Measurements from ENCODE around the gene P2RY11. TPM values are rescaled to one million over a fixed set of nuclear protein-coding genes. Genes with fewer than 3 reads are reported as not detected.

The P2RY11 gene
- polyA plus RNA-seq, 6 donors from 2014 or later, result 0.69 to 1.2 (median 0.92) TPM

DNA sequence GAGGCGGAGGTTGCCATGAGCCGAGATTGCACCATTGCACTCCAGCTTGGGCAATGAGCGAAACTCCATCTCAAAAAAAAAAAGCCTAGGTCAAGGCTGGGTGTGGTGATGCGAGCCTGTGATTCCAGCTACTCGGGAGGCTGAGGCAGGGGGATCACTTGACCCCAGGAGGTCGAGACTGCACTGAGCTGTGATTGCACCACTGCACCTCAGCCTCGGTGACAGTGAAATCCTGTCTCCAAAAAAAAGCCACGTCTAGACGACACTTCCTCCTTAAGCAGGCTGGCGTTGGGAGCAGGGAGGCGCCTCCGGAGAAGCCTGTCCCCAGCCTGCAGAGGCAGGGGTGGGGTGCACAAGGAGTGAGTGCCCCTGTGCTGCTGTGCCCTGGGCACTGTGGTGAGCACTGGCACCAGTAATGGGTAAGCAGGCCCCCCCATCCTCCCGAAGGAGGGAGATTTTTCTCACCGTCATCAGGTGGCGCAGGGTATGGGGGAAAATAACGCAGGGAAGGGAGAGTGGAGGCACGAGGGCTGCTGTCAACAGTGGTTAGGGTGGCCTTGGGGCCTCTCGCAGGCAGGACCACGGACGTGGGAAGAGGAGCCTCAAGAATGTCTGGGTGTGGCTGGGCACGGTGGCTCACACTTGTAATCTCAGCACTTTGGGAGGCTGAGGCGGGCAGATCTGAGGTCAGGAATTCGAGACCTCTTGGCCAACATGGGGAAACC is 706 bp downstream of the P2RY11 start:
- no peaks in the 10 kb centered on the region for H3K27me3 Mint-ChIP-seq
- peak overlapping the region; percentile 16 to 80 (median 64) for H3K4me3 Mint-ChIP-seq
- peak overlapping the region; percentile 33 to 95 (median 90) for H3K27ac Mint-ChIP-seq
- H3K4me1 Mint-ChIP-seq, result peaks cover 29 to 38% (median 36%) of the 10 kb centered on the region in 3 donors
- peaks cover under 1 to 7% of the 10 kb centered on the region in 2 donors for H3K36me3 Mint-ChIP-seq
- DNase-seq (no peak), ATAC-seq (ENCODE audit: low read depth in 2 of 2) (peak; percentile 15 to 19)
- no peaks in the 10 kb centered on the region for H3K9me3 Mint-ChIP-seq

DNA sequence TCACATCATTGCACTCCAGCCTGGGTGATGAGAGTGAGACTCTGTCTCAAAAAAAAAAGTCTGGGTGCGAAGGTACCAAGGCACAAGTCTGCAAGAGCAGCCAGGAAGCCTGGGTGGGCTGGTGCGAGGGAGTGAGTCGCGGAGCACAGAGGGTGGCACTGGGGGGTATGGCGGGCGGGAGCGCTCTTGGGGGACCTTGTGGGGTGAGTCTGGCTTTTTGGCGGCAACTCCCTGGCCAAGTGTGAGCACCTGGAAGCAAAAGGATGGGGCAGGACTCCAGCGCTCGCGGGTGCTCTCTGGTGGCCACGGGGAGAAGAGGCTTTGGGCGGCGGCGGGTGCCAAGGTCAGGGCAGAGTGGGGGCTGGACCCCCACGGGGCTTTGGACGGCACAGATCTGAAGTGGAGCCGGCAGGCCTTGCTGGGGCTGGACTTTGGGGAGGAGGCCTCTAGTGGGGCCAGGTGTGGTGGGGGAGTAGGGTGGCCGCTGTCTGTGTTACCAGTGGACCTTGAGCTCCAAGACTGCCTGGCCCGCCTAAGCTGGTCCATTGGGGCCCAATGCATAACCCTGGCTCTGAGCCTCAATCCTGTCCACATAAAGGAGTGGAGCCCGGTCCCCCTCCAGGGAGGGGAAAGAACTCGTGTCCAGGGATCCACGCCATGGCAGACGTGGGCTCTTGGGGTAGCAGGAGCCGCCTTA is 1.6 kb downstream of the P2RY11 start:
- peak; percentile 35 for DNase-seq
- ATAC-seq (ENCODE audit: low read depth in 2 of 2), result peak; percentile 54 to 64
- H3K9me3 Mint-ChIP-seq, result no peaks in the 10 kb centered on the region
- no peaks in the 10 kb centered on the region for H3K27me3 Mint-ChIP-seq
- H3K4me3 Mint-ChIP-seq, result peak overlapping the region; percentile 22 to 86 (median 50)
- peaks cover 0 to 7% of the 10 kb centered on the region in 2 donors for H3K36me3 Mint-ChIP-seq
- H3K4me1 Mint-ChIP-seq, result peaks cover 28 to 38% (median 36%) of the 10 kb centered on the region in 3 donors
- peak overlapping the region in 5 of 6 donors; percentile 14 to 95 (median 88) for H3K27ac Mint-ChIP-seq

GRCh38 chr19:10113592-10113963 is 2.1 kb downstream of the P2RY11 start:
- peaks cover 28 to 38% (median 36%) of the 10 kb centered on the region in 3 donors for H3K4me1 Mint-ChIP-seq
- H3K27ac Mint-ChIP-seq, result peak overlapping the region in 4 of 6 donors; percentile 14 to 88 (median 60)
- H3K4me3 Mint-ChIP-seq, result no peak overlapping the region
- no peaks in the 10 kb centered on the region for H3K27me3 Mint-ChIP-seq
- DNase-seq, result no peak
- H3K36me3 Mint-ChIP-seq, result peaks cover 0 to 7% of the 10 kb centered on the region in 2 donors
- no peak for ATAC-seq (ENCODE audit: low read depth in 2 of 2)
- H3K9me3 Mint-ChIP-seq, result no peaks in the 10 kb centered on the region

DNA sequence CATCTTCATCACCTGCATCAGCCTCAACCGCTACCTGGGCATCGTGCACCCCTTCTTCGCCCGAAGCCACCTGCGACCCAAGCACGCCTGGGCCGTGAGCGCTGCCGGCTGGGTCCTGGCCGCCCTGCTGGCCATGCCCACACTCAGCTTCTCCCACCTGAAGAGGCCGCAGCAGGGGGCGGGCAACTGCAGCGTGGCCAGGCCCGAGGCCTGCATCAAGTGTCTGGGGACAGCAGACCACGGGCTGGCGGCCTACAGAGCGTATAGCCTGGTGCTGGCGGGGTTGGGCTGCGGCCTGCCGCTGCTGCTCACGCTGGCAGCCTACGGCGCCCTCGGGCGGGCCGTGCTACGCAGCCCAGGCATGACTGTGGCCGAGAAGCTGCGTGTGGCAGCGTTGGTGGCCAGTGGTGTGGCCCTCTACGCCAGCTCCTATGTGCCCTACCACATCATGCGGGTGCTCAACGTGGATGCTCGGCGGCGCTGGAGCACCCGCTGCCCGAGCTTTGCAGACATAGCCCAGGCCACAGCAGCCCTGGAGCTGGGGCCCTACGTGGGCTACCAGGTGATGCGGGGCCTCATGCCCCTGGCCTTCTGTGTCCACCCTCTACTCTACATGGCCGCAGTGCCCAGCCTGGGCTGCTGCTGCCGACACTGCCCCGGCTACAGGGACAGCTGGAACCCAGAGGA is 2.6 kb downstream of the P2RY11 start:
- H3K27me3 Mint-ChIP-seq, result no peaks in the 10 kb centered on the region
- ATAC-seq (ENCODE audit: low read depth in 2 of 2) (no peak), DNase-seq (no peak)
- peak overlapping the region in 3 of 6 donors; percentile 43 to 74 (median 47) for H3K27ac Mint-ChIP-seq
- peaks cover 0 to 7% of the 10 kb centered on the region in 2 donors for H3K36me3 Mint-ChIP-seq
- H3K4me1 Mint-ChIP-seq, result peaks cover 32 to 42% (median 42%) of the 10 kb centered on the region in 3 donors
- no peak overlapping the region for H3K4me3 Mint-ChIP-seq
- no peaks in the 10 kb centered on the region for H3K9me3 Mint-ChIP-seq

DNA sequence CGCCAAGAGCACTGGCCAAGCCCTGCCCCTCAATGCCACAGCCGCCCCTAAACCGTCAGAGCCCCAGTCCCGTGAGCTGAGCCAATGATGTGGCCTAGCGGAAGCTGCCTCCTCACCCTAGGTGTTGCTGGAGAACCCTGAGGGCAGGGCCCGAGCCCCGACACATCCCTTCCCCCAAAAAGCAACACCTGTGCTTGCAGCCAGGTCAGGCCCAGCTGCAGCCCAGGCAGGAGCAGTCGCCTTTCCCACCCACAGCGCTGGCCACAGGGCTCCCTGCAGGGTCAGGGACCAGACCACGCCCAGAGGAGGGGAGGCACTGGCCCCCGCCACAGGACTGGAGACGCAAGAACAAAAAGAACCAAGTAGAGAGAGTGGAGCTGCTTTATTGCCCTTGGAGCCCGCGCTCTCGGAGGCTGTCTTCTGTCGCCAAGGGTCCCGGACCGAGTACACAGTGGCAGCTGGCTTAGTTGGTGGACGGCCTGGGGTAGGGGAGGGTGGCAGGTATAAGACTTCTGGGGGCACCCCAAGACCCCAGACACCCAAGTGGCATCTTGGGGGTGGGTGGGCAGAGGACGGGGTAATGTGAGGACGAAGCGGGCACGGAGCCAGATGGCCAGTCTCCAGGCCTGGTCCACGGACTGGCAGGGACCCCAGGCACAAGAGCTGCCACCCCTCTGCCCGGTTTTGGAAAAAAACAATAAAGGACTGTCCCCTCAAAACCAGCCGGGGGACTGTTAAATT is 3.3 kb downstream of the P2RY11 start:
- H3K27ac Mint-ChIP-seq, result peak overlapping the region in 3 of 6 donors; percentile 43 to 57 (median 47)
- ATAC-seq (ENCODE audit: low read depth in 2 of 2), result no peak

GRCh38 chr19:10115392-10116084 is 4.0 kb downstream of the P2RY11 start:
- no peak for DNase-seq
- peaks cover 33 to 46% (median 45%) of the 10 kb centered on the region in 3 donors for H3K4me1 Mint-ChIP-seq
- H3K36me3 Mint-ChIP-seq, result peaks cover 0 to 3% of the 10 kb centered on the region in 2 donors
- peak overlapping the region in 3 of 6 donors; percentile 47 to 85 (median 57) for H3K27ac Mint-ChIP-seq
- ATAC-seq (ENCODE audit: low read depth in 2 of 2), result no peak
- H3K4me3 Mint-ChIP-seq, result peak overlapping the region in 1 of 8 donors; percentile 43
- H3K9me3 Mint-ChIP-seq, result no peaks in the 10 kb centered on the region
- no peaks in the 10 kb centered on the region for H3K27me3 Mint-ChIP-seq

More for the DNA sequence above, 3.3 kb downstream of the P2RY11 start:
- DNase-seq, result no peak
- H3K4me1 Mint-ChIP-seq, result peaks cover 36 to 47% (median 46%) of the 10 kb centered on the region in 3 donors
- H3K36me3 Mint-ChIP-seq, result peaks cover 0 to 7% of the 10 kb centered on the region in 2 donors
- no peaks in the 10 kb centered on the region for H3K9me3 Mint-ChIP-seq
- H3K4me3 Mint-ChIP-seq, result no peak overlapping the region
- H3K27me3 Mint-ChIP-seq, result no peaks in the 10 kb centered on the region

DNA sequence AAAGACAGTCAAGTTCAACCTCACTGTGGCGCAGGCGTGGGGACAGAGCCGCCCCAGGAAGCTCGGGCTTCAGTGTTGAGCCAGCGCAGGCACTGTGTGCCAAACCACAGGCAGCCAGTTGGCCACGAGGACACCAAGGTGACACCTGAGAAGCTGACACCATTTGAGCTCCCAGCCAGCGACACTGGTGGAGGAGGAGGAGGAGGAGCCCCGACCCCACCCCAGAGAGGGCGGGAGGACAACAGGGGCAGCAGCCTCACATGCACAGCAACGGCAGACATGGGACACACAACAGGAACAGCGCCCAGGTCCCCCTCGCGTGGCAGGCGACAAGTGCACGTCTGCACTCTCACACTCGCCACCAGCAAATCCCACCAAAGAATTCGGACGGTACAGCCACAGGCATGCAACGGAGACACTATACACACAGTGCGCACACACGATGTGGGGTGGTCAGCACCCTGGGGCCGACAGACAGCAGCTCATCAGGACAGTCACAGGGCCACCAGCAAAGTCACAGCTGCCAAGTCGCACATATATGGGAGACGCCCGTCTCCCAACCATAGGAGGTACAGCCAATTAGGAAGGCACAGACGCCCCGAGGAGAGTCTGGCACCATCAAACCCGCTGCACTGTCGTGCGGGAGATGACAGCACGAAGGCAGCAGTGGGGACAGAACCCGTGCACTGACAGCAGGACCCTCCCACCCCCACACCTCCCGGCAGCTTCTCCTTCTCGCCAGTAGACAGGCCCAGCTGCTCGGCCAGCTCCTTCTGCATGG is 4.8 kb downstream of the P2RY11 start:
- H3K27ac Mint-ChIP-seq, result peak overlapping the region in 1 of 6 donors; percentile 62
- H3K27me3 Mint-ChIP-seq, result no peaks in the 10 kb centered on the region
- DNase-seq, result no peak
- ATAC-seq (ENCODE audit: low read depth in 2 of 2), result no peak
- H3K36me3 Mint-ChIP-seq, result no peaks in the 10 kb centered on the region
- peaks cover 29 to 40% (median 39%) of the 10 kb centered on the region in 3 donors for H3K4me1 Mint-ChIP-seq
- H3K4me3 Mint-ChIP-seq, result peak overlapping the region in 5 of 8 donors; percentile 18 to 82 (median 53)
- no peaks in the 10 kb centered on the region for H3K9me3 Mint-ChIP-seq

DNA sequence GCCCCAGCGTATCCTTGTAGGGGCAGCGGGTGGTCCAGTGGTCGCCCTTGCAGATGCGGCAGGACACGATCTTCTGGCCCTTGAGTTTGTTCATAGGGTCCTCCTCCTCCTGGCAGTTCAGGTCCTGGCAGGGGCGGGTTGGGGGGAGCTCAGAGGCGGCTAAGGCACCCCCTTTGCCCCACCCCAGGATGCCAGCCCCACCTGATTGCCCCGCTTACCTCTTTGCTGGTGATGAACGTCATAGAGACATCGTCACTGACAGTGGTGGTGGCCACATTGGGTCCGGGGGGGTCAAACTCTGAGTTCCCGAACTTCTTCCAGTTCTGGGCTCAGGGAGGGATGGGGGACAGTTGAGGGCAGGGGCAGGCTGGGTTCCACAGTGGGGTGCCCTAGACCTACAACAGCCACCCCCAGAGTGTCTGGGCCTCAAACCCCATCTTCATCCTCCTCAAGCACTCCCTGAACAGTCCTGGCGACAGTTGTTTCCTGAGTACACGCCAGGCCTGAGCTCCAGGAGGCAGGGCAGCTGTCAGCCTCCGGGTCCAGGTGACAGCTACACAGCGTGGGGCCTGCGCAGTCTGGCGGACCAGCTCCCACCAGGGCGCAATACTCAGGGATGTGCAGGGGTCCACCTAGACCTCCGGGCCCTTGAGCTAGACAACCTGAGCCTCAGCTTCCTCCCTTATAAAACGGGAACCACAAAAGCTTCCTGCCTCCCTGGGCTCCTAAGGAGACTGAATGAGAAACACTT is 5.5 kb downstream of the P2RY11 start:
- Mint-ChIP-seq H3K9me3 (no peaks in the 10 kb centered on the region), H3K4me3 (peak overlapping the region in 5 of 8 donors; percentile 44 to 90 (median 53)), H3K27me3 (no peaks in the 10 kb centered on the region), H3K27ac (no peak overlapping the region), H3K36me3 (no peaks in the 10 kb centered on the region), H3K4me1 (peaks cover 25 to 35% (median 34%) of the 10 kb centered on the region in 3 donors)
- ATAC-seq (ENCODE audit: low read depth in 2 of 2) (no peak), DNase-seq (no peak)

DNA sequence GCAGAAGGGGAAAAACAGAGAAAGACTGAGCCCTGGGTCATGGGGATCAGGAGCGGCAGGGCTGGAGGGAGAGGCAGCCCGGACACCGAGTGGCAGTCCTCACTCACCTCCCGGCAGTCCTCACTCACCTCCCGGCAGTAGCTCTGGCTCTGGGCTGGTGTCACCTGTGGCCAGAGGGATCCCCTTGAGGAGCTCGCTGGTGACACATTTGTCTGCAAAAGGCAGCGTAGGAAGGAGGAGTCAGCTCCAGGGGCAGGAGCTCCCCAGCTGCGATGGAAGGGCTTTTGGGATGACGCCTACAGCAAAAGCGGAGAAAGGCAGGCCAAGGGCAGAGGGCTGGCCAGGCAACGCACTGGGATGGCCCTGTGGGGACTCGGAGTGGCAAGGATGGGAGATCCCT is 7.5 kb downstream of the P2RY11 start:
- H3K27me3 Mint-ChIP-seq, result no peaks in the 10 kb centered on the region
- no peak for DNase-seq

GRCh38 chr19:10120538-10121189 is 9.2 kb downstream of the P2RY11 start:
- no peak overlapping the region for H3K27ac Mint-ChIP-seq
- H3K36me3 Mint-ChIP-seq, result no peaks in the 10 kb centered on the region
- peak overlapping the region in 3 of 8 donors; percentile 35 to 62 (median 43) for H3K4me3 Mint-ChIP-seq
- H3K4me1 Mint-ChIP-seq, result peaks cover 10 to 30% (median 21%) of the 10 kb centered on the region in 3 donors
- no peak for DNase-seq
- H3K9me3 Mint-ChIP-seq, result peaks cover 0 to 3% (median 0%) of the 10 kb centered on the region in 7 donors
- ATAC-seq (ENCODE audit: low read depth in 2 of 2), result no peak
- H3K27me3 Mint-ChIP-seq, result no peaks in the 10 kb centered on the region

More for the DNA sequence above, 7.5 kb downstream of the P2RY11 start:
- no peaks in the 10 kb centered on the region for H3K9me3 Mint-ChIP-seq
- H3K27ac Mint-ChIP-seq, result peak overlapping the region in 5 of 6 donors; percentile 72 to 92 (median 89)
- H3K4me1 Mint-ChIP-seq, result peaks cover 14 to 26% (median 22%) of the 10 kb centered on the region in 3 donors
- H3K4me3 Mint-ChIP-seq, result peak overlapping the region; percentile 88 to 97 (median 93)
- ATAC-seq (ENCODE audit: low read depth in 2 of 2), result no peak
- no peaks in the 10 kb centered on the region for H3K36me3 Mint-ChIP-seq

- peaks cover 0 to 3% (median 0%) of the 10 kb centered on the region in 7 donors for H3K9me3 Mint-ChIP-seq
- DNase-seq, result no peak
- no peaks in the 10 kb centered on the region for H3K27me3 Mint-ChIP-seq
- no peak for ATAC-seq (ENCODE audit: low read depth in 2 of 2)
- H3K27ac Mint-ChIP-seq, result peak overlapping the region in 3 of 6 donors; percentile 12 to 53 (median 15)
- H3K36me3 Mint-ChIP-seq, result no peaks in the 10 kb centered on the region
- peaks cover 16 to 38% (median 21%) of the 10 kb centered on the region in 3 donors for H3K4me1 Mint-ChIP-seq
- H3K4me3 Mint-ChIP-seq, result peak overlapping the region in 1 of 8 donors; percentile 68
Measured at GRCh38 chr19:10122045-10122444, 10.6 kb downstream of the P2RY11 start.

All from naive B cell (primary cell).